Kidney epithelial cell (primary cell): ENCODE results near the gene CAPZA1. TPM values are rescaled to one million over a fixed set of nuclear protein-coding genes. Genes with fewer than 3 reads are reported as not detected.

Experiments used
- DNase-seq: peaks from one replicate; pipeline ENCODE4 v3.0.0-alpha.2; 2010; ENCODE audit warnings: low read depth
- H3K27me3 ChIP-seq: 2 replicates; pipeline ENCODE4 v1.6.0; 2011; ENCODE audit warnings: low read length; ENCODE audit not compliant: control insufficient read depth, insufficient read depth
- H3K36me3 ChIP-seq: 2 replicates; pipeline ENCODE4 v1.5.1; 2011; ENCODE audit warnings: low read length; ENCODE audit not compliant: control insufficient read depth, insufficient read depth
- H3K4me3 ChIP-seq: 2 replicates; pipeline ENCODE4 v1.5.1; 2011; ENCODE audit warnings: low read depth, mild to moderate bottlenecking, control low read depth, low read length
- CTCF ChIP-seq: IDR thresholded peaks from 2 replicates; pipeline ENCODE4 v1.5.1; 2011; ENCODE audit warnings: mild to moderate bottlenecking, moderate library complexity, low read length, control low read depth, inconsistent platforms; ENCODE audit not compliant: insufficient read depth, poor library complexity, severe bottlenecking
- total RNA-seq: library from RNA; depleted of rRNA; stranded (reverse); fragments of >200 nt; gene quantifications from 2 replicates; pipeline ENCODE4 v1.2.3, GENCODE V29; 2015

The CAPZA1 gene
- total RNA-seq, 1 donor from 2014 or later = 193 TPM

- TF ChIP-seq CTCF = no peak
- no peaks in the 10 kb centered on the region for H3K36me3 ChIP-seq
- no peak overlapping the region for H3K4me3 ChIP-seq
- H3K27me3 ChIP-seq = no peaks in the 10 kb centered on the region
- no peak for DNase-seq
Measured at GRCh38 chr1:112676543-112676942, 56.9 kb downstream of the CAPZA1 start.

GRCh38 chr1:112677501-112677900, 57.9 kb downstream of the CAPZA1 start:
- Histone ChIP-seq H3K36me3 (no peaks in the 10 kb centered on the region), H3K27me3 (no peaks in the 10 kb centered on the region), H3K4me3 (no peak overlapping the region)
- DNase-seq = no peak
- no peak for TF ChIP-seq CTCF

- no peaks in the 10 kb centered on the region for H3K36me3 ChIP-seq
- no peaks in the 10 kb centered on the region for H3K27me3 ChIP-seq
- DNase-seq = no peak
- H3K4me3 ChIP-seq = no peak overlapping the region
- no peak for TF ChIP-seq CTCF
Measured at GRCh38 chr1:112678605-112679004, 59.0 kb downstream of the CAPZA1 start.

GRCh38 chr1:112685913-112686312, 66.3 kb downstream of the CAPZA1 start:
- no peak for TF ChIP-seq CTCF
- DNase-seq = no peak
- Histone ChIP-seq H3K4me3 (no peak overlapping the region), H3K36me3 (peaks cover 1% of the 10 kb centered on the region), H3K27me3 (no peaks in the 10 kb centered on the region)

- TF ChIP-seq CTCF = no peak
- no peak overlapping the region for H3K4me3 ChIP-seq
- DNase-seq = no peak
- peaks cover 1% of the 10 kb centered on the region for H3K36me3 ChIP-seq
- H3K27me3 ChIP-seq = no peaks in the 10 kb centered on the region
Measured at GRCh38 chr1:112686417-112686816, 66.8 kb downstream of the CAPZA1 start.

GRCh38 chr1:112686835-112687234, 67.2 kb downstream of the CAPZA1 start:
- H3K27me3 ChIP-seq = no peaks in the 10 kb centered on the region
- no peak for DNase-seq
- H3K4me3 ChIP-seq = no peak overlapping the region
- TF ChIP-seq CTCF = no peak
- peaks cover 1% of the 10 kb centered on the region for H3K36me3 ChIP-seq
